ENCODE data around the gene MOAP1.

DNA sequence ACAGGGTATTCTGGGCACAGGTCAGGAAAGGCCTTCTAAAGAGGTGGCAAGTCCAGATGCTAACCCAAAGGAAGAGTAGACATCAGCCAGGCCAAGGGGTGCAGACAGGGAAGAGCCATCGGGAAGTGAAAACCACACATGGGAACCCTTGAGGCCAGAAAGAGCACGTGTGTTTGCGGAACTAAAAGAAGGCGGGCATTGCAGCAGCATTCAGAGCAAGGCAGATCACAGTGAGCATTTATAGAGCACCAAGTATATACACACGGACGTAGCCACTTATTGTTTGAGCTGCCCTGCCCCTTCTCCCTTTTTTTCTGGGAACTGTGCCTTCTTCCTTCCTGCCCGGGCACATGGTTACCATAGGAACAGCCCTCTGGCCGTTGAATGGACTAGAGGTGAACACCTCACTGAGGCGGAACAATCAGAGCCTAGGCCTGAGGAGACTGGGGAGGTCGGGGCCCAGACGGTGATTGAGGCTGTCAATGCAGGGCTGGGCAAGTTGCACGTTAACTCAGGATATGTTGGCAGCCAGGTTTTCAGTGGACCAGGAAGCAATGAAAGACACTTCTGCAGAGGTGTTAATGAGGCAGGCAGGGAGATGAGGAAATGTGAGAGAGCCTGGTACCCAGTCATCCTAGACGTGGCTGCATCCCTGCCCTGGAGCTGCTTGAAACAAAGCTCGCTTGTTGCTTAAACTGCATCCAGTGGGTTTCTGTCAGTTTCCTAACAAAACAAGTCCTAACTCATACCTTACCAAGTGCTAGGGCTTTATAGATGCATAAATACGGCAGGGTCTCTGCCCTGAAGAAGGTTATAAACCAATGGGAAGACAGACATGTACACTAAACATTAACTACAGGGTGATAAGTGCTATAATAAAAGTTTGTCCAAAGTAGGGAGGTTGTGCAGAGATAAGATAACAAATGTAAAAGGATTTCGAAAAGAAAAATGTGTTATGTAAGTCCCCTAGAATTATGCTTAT, 34.2 kb downstream of the MOAP1 start:
- TF ChIP-seq, protein P1, sequence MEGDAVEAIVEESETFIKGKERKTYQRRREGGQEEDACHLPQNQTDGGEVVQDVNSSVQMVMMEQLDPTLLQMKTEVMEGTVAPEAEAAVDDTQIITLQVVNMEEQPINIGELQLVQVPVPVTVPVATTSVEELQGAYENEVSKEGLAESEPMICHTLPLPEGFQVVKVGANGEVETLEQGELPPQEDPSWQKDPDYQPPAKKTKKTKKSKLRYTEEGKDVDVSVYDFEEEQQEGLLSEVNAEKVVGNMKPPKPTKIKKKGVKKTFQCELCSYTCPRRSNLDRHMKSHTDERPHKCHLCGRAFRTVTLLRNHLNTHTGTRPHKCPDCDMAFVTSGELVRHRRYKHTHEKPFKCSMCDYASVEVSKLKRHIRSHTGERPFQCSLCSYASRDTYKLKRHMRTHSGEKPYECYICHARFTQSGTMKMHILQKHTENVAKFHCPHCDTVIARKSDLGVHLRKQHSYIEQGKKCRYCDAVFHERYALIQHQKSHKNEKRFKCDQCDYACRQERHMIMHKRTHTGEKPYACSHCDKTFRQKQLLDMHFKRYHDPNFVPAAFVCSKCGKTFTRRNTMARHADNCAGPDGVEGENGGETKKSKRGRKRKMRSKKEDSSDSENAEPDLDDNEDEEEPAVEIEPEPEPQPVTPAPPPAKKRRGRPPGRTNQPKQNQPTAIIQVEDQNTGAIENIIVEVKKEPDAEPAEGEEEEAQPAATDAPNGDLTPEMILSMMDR (IDR thresholded peaks at IDR 0.05): no peak
- no peak for TF ChIP-seq POLR2AphosphoS5 (IDR thresholded peaks at IDR 0.05)
- TF ChIP-seq POLR2A (IDR thresholded peaks at IDR 0.05): no peak
